HG02798 (cell line): Measurements from ENCODE around the gene CACNA2D2.

Experiments used
- ATAC-seq: cut with Tn5 transposase; IDR thresholded peaks from one replicate; pipeline ENCODE4 v1.9.1; 2021; ENCODE audit warnings: mild to moderate bottlenecking; ENCODE audit not compliant: unreplicated experiment, poor library complexity

CACNA2D2 gene

GRCh38 chr3:50503504-50504342 lies at the start of gene CACNA2D2:
Gene CACNA2D2, minus strand, starts transcription at chr3:50503634. Its CDS starts 211 bp downstream, at chr3:50503423.
- no peak for ATAC-seq

- no peak for ATAC-seq
Observed at GRCh38 chr3:50552598-50552997, 49.2 kb upstream of the CACNA2D2 start.

- no peak for ATAC-seq
Observed at GRCh38 chr3:50551681-50552435, 48.4 kb upstream of the CACNA2D2 start.

- no peak for ATAC-seq
Observed at GRCh38 chr3:50551054-50551659, 47.7 kb upstream of the CACNA2D2 start.

GRCh38 chr3:50550079-50550736 lies 46.8 kb upstream of the CACNA2D2 start:
- no peak for ATAC-seq

GRCh38 chr3:50549226-50549625 lies 45.8 kb upstream of the CACNA2D2 start:
- ATAC-seq = no peak

- ATAC-seq = no peak
Observed at GRCh38 chr3:50545781-50546180, 42.3 kb upstream of the CACNA2D2 start.

- no peak for ATAC-seq
Observed at GRCh38 chr3:50542177-50543034, 39.0 kb upstream of the CACNA2D2 start.

- ATAC-seq = no peak
Observed at GRCh38 chr3:50539356-50540286, 36.2 kb upstream of the CACNA2D2 start.

- ATAC-seq = no peak
Observed at GRCh38 chr3:50537421-50538129, 34.1 kb upstream of the CACNA2D2 start.

GRCh38 chr3:50536471-50537180 lies 33.2 kb upstream of the CACNA2D2 start:
- ATAC-seq = no peak

GRCh38 chr3:50534681-50535330 lies 31.4 kb upstream of the CACNA2D2 start:
- ATAC-seq = no peak

GRCh38 chr3:50533807-50534461 lies 30.5 kb upstream of the CACNA2D2 start:
- no peak for ATAC-seq

- ATAC-seq = no peak
Observed at GRCh38 chr3:50533316-50533715, 29.9 kb upstream of the CACNA2D2 start.

- ATAC-seq = no peak
Observed at GRCh38 chr3:50532062-50532705, 28.8 kb upstream of the CACNA2D2 start.

GRCh38 chr3:50531201-50531600 lies 27.8 kb upstream of the CACNA2D2 start:
- no peak for ATAC-seq
